A549 (cell line): ENCODE measurements around the gene SRRM4. TPM values are rescaled to one million over a fixed set of nuclear protein-coding genes. Genes with fewer than 3 reads are reported as not detected.

Experiments
- ATAC-seq, 2 experiments: fragments of 200-7000 bp in 1 of 2; fragments of >200 bp in 1 of 2; cut with Nextera tagmentation in 1 of 2; cut with Tn5 transposase in 1 of 2; 3 replicates each; pipeline versions ENCODE4 v1.8.0 to v1.9.1; 2018 to 2020; ENCODE audit warnings: mild to moderate bottlenecking in 1 of 2, moderate library complexity in 1 of 2
- CTCF ChIA-PET: fragments of 300-600 bp; sonication (Branson Sonifier 250); formaldehyde crosslinking; extraction: SDS; loops from one replicate; lab custom pipeline; 2021; ENCODE audit warnings: antibody characterized with exemption, inconsistent platforms; lab: Yijun Ruan, JAX
- POLR2A ChIA-PET: fragments of 350-600 bp; formaldehyde crosslinking; extraction: SDS; loops from one replicate; lab custom pipeline; 2021; ENCODE audit warnings: antibody characterized with exemption, inconsistent platforms; lab: Yijun Ruan, JAX
- DNase-seq, 2 experiments: peaks; one replicate each; pipeline versions ENCODE4 v3.0.0 to v3.0.0-alpha.2; 2011 to 2016; ENCODE audit warnings: low read depth in 1 of 2, low spot score in 1 of 2
- FAIRE-seq: peaks from 2 replicates; lab custom pipeline; 2011; peaks lifted over from hg19 to GRCh38; lab: Jason Lieb, UNC
- H3K27ac ChIP-seq, 2 experiments: fragments of >200 bp; sonication (Bioruptor Twin); formaldehyde crosslinking; 3 replicates each; pipeline ENCODE4 v1.5.1; 2016 to 2017
- H3K4me1 ChIP-seq: fragments of >200 bp; sonication (Bioruptor Twin); formaldehyde crosslinking; 3 replicates; pipeline ENCODE4 v1.6.1; 2016
- H3K4me2 ChIP-seq: fragments of >200 bp; sonication (Bioruptor Twin); formaldehyde crosslinking; 3 replicates; pipeline ENCODE4 v1.6.1; 2016
- H3K4me3 ChIP-seq: fragments of >200 bp; sonication (Bioruptor Twin); formaldehyde crosslinking; 3 replicates; pipeline ENCODE4 v1.5.1; 2016
- H3K9me3 ChIP-seq: fragments of >200 bp; sonication (Bioruptor Twin); formaldehyde crosslinking; 3 replicates; pipeline ENCODE4 v1.6.1; 2016
- ATOH8 ChIP-seq: fragments of 250-450 bp; sonication (Bioruptor Pico); IDR thresholded peaks from 2 replicates; pipeline ENCODE4 v1.5.0; 2020; ENCODE audit warnings: low read depth, mild to moderate bottlenecking, moderate library complexity
- BHLHE40 ChIP-seq: IDR thresholded peaks from 2 replicates; pipeline ENCODE4 v1.6.1; 2012; ENCODE audit warnings: low read depth, low read length, inconsistent platforms
- CBX2 ChIP-seq: fragments of 200-600 bp; sonication (generic); IDR thresholded peaks from 2 replicates; pipeline ENCODE4 v1.6.1; 2016; ENCODE audit warnings: low read depth, mild to moderate bottlenecking, borderline replicate concordance
- CBX8 ChIP-seq: fragments of 200-600 bp; sonication (generic); IDR thresholded peaks from 2 replicates; pipeline ENCODE4 v1.6.1; 2016
- CEBPB ChIP-seq, 2 experiments: fragments of >200 bp in 1 of 2; sonication (Bioruptor Twin) in 1 of 2; formaldehyde crosslinking in 1 of 2; IDR thresholded peaks; 2 replicates each; pipeline ENCODE4 v1.6.1; 2012 to 2016
- CTCF ChIP-seq: fragments of >200 bp; sonication (Bioruptor Twin); formaldehyde crosslinking; IDR thresholded peaks from 3 replicates; pipeline ENCODE4 v1.5.1; 2016
- E2F6 ChIP-seq: IDR thresholded peaks from 2 replicates; pipeline ENCODE4 v1.6.1; 2012; ENCODE audit warnings: low read depth, borderline replicate concordance
- EHMT2 ChIP-seq: fragments of 200-600 bp; sonication (generic); IDR thresholded peaks from 2 replicates; pipeline ENCODE4 v1.6.1; 2016; ENCODE audit warnings: antibody characterized with exemption, low read depth, mild to moderate bottlenecking, moderate library complexity
- ESRRA ChIP-seq: fragments of 150-350 bp; IDR thresholded peaks from 2 replicates; pipeline ENCODE4 v1.6.1; 2014; ENCODE audit warnings: mild to moderate bottlenecking, low read length, borderline replicate concordance
- FOSB ChIP-seq: fragments of 250-450 bp; sonication (Bioruptor Pico); IDR thresholded peaks from 2 replicates; pipeline ENCODE4 v1.5.0; 2020; ENCODE audit warnings: mild to moderate bottlenecking, moderate library complexity
- FOSL2 ChIP-seq, 2 experiments: fragments of 450-650 bp in 1 of 2; fragments of >200 bp in 1 of 2; sonication (Bioruptor Twin) in 1 of 2; formaldehyde crosslinking; IDR thresholded peaks; 2 replicates each; pipeline versions ENCODE4 v1.5.0 to v1.6.1; 2016 to 2020; ENCODE audit warnings: mild to moderate bottlenecking in 1 of 2, moderate library complexity in 1 of 2
- HDAC2 ChIP-seq: fragments of 200-600 bp; sonication (generic); IDR thresholded peaks from 2 replicates; pipeline ENCODE4 v1.6.1; 2016
- HOXB13 ChIP-seq: fragments of 250-450 bp; sonication (Bioruptor Pico); IDR thresholded peaks from 2 replicates; pipeline ENCODE4 v1.5.0; 2020; ENCODE audit warnings: low read depth, mild to moderate bottlenecking, moderate library complexity
- HOXB5 ChIP-seq: fragments of 250-450 bp; sonication (Bioruptor Pico); IDR thresholded peaks from 2 replicates; pipeline ENCODE4 v1.5.0; 2020; ENCODE audit warnings: mild to moderate bottlenecking, moderate library complexity
- JUNB ChIP-seq: fragments of >200 bp; sonication (Bioruptor Twin); formaldehyde crosslinking; IDR thresholded peaks from 2 replicates; pipeline ENCODE4 v1.6.1; 2016
- KDM5A ChIP-seq: fragments of 200-600 bp; sonication (generic); IDR thresholded peaks from 2 replicates; pipeline ENCODE4 v1.6.1; 2016; ENCODE audit warnings: antibody characterized with exemption, mild to moderate bottlenecking
- MAFK ChIP-seq: fragments of 450-650 bp; IDR thresholded peaks from 2 replicates; pipeline ENCODE4 v1.6.1; 2014; ENCODE audit not compliant: partially characterized antibody
- MAZ ChIP-seq: fragments of 150-350 bp; IDR thresholded peaks from 2 replicates; pipeline ENCODE4 v1.6.1; 2014; ENCODE audit warnings: antibody characterized with exemption, low read depth, low read length, borderline replicate concordance
- NFE2L2 ChIP-seq: fragments of 150-350 bp; conservative IDR thresholded peaks from 2 replicates; pipeline ENCODE4 v1.6.1; 2014; ENCODE audit warnings: low read length
- NPAS2 ChIP-seq: fragments of 250-450 bp; sonication (Bioruptor Pico); IDR thresholded peaks from 2 replicates; pipeline ENCODE4 v1.8.0; 2022; ENCODE audit warnings: mild to moderate bottlenecking, moderate library complexity, borderline replicate concordance
- PBX3 ChIP-seq: IDR thresholded peaks from 2 replicates; pipeline ENCODE4 v1.6.1; 2012
- PHF8 ChIP-seq: fragments of 200-600 bp; sonication (generic); IDR thresholded peaks from 2 replicates; pipeline ENCODE4 v1.6.1; 2016; ENCODE audit warnings: low read depth, mild to moderate bottlenecking, antibody characterized with exemption, moderate library complexity, borderline replicate concordance
- POLR2A ChIP-seq: IDR thresholded peaks from 2 replicates; pipeline ENCODE4 v1.6.1; 2012; ENCODE audit warnings: mild to moderate bottlenecking, low read length
- RCOR1 ChIP-seq: fragments of 150-350 bp; IDR thresholded peaks from 2 replicates; pipeline ENCODE4 v1.6.1; 2014; ENCODE audit warnings: antibody characterized with exemption, low read length, low read depth
- RFX5 ChIP-seq: fragments of 450-650 bp; IDR thresholded peaks from 2 replicates; pipeline ENCODE4 v1.7.1; 2014; ENCODE audit warnings: antibody characterized with exemption, mild to moderate bottlenecking, moderate library complexity
- RNF2 ChIP-seq: fragments of 200-600 bp; sonication (generic); IDR thresholded peaks from 2 replicates; pipeline ENCODE4 v1.6.1; 2016; ENCODE audit warnings: low read depth, mild to moderate bottlenecking, antibody characterized with exemption, moderate library complexity, borderline replicate concordance
- SMC3 ChIP-seq: fragments of >200 bp; sonication (Bioruptor Twin); formaldehyde crosslinking; IDR thresholded peaks from 3 replicates; pipeline ENCODE4 v1.6.1; 2018; ENCODE audit warnings: inconsistent platforms
- TFCP2L1 ChIP-seq: fragments of 250-450 bp; sonication (Bioruptor Pico); IDR thresholded peaks from 2 replicates; pipeline ENCODE4 v1.5.0; 2021; ENCODE audit warnings: mild to moderate bottlenecking
- TP53 ChIP-seq: fragments of 250-450 bp; sonication (Bioruptor Pico); IDR thresholded peaks from 2 replicates; pipeline ENCODE4 v1.5.0; 2021; ENCODE audit warnings: mild to moderate bottlenecking, moderate library complexity
- USF2 ChIP-seq: fragments of 450-650 bp; IDR thresholded peaks from 2 replicates; pipeline ENCODE4 v1.6.1; 2014; ENCODE audit warnings: antibody characterized with exemption
- WGBS: methylation state at CpG from one replicate; pipeline ENCODE4 v1.1.6; 2017; ENCODE audit errors: missing lambda C conversion rate; 5-methylcytosine and 5-hydroxymethylcytosine counted together
- polyA plus RNA-seq, 4 experiments: library from polyadenylated mRNA; depleted of rRNA in 3 of 4; stranded (reverse); fragments of >200 nt; fragmentation: RNase III in 1 of 4; extraction: RNeasy Plus Mini Kit Qiagen cat#74134 plus additional on column Dnase treatment in 1 of 4; gene quantifications; 2 replicates in 3 of 4; 3 replicates in 1 of 4; pipeline ENCODE4 v1.2.3, GENCODE V29; 2011 to 2017

SRRM4 gene
- polyA plus RNA-seq, 2 of the 4 experiments (the other 2 are of a cell fraction), result not detected

- no peaks in the 10 kb centered on the region for H3K9me3 ChIP-seq
- H3K4me1 ChIP-seq, result no peaks in the 10 kb centered on the region
- CTCF ChIA-PET, result interaction anchor here (0.6 kb wide), 1 partner anchor 298 kb away, joined by 4 read pairs; no protein-coding TSS in a partner anchor
- DNase-seq (no peak), FAIRE-seq (no peak), ATAC-seq (no peak)
- H3K4me3 ChIP-seq, result no peak overlapping the region
- TF ChIP-seq KDM5A (no peak), HOXB13 (CRISPR knock-in tag) (no peak), CEBPB (IDR thresholded peaks at IDR 0.05) (no peak), PHF8 (no peak), ATOH8 (no peak), RFX5 (no peak), CTCF (no peak), FOSL2 (IDR thresholded peaks at IDR 0.05) (no peak), FOSL2 (CRISPR knock-in tag; IDR thresholded peaks at IDR 0.05) (no peak), TFCP2L1 (CRISPR knock-in tag) (no peak), FOSB (CRISPR knock-in tag) (no peak), CBX8 (no peak)
- H3K4me2 ChIP-seq, result no peak overlapping the region
- 23% methylated on average over 8 of the region's 8 CpGs for WGBS
- POLR2A ChIA-PET, result no interaction called here
- no peak overlapping the region for H3K27ac ChIP-seq
Observed at GRCh38 chr12:119079530-119079929, 98.2 kb downstream of the SRRM4 start.

- 0% methylated on average over 7 of the region's 7 CpGs for WGBS
- DNase-seq (no peak), FAIRE-seq (no peak), ATAC-seq (no peak)
- Histone ChIP-seq H3K4me2 (no peak overlapping the region), H3K4me1 (no peaks in the 10 kb centered on the region), H3K9me3 (no peaks in the 10 kb centered on the region), H3K27ac (no peak overlapping the region), H3K4me3 (no peak overlapping the region)
- no peak for TF ChIP-seq MAFK
- no peak for TF ChIP-seq FOSL2 (IDR thresholded peaks at IDR 0.05)
- no peak for TF ChIP-seq FOSL2 (CRISPR knock-in tag; IDR thresholded peaks at IDR 0.05)
- TF ChIP-seq PBX3, result no peak
- TF ChIP-seq JUNB, result no peak
- no peak for TF ChIP-seq HDAC2
- no peak for TF ChIP-seq HOXB5 (CRISPR knock-in tag)
- TF ChIP-seq MAZ, result no peak
- TF ChIP-seq RNF2, result no peak
- no peak for TF ChIP-seq EHMT2
- POLR2A ChIA-PET, result no interaction called here
- CTCF ChIA-PET, result interaction anchor here (0.7 kb wide), 1 partner anchor 15 kb away, joined by 3 read pairs; no protein-coding TSS in a partner anchor
Observed at GRCh38 chr12:119082016-119082415, 100.7 kb downstream of the SRRM4 start.

GRCh38 chr12:119082496-119082895, 101.2 kb downstream of the SRRM4 start:
- Histone ChIP-seq H3K4me3 (no peak overlapping the region), H3K4me1 (no peaks in the 10 kb centered on the region), H3K4me2 (no peak overlapping the region), H3K27ac (no peak overlapping the region), H3K9me3 (no peaks in the 10 kb centered on the region)
- ChIA-PET POLR2A (no interaction called here), CTCF (no interaction called here)
- WGBS, result 0% methylated on average over 4 of the region's 4 CpGs
- no peak for ATAC-seq
- FAIRE-seq, result no peak
- DNase-seq, result no peak
- TF ChIP-seq POLR2A (no peak), ATOH8 (no peak), SMC3 (no peak), BHLHE40 (no peak), PHF8 (no peak), RCOR1 (no peak), NFE2L2 (no peak), MAZ (no peak), NPAS2 (CRISPR knock-in tag) (no peak), FOSB (CRISPR knock-in tag) (no peak), TFCP2L1 (CRISPR knock-in tag) (no peak), E2F6 (no peak), USF2 (no peak), CBX2 (no peak), ESRRA (no peak), TP53 (no peak)
